GM20000 (cell line): ENCODE measurements around the gene TTLL10.
"Not testable (repeated sequence)": the region's sequence is repeated elsewhere in the genome, so short reads cannot be mapped to it uniquely, and the experiment has no call there.

Experiments used
- DNase-seq: peaks from one replicate; pipeline ENCODE4 v3.0.0; 2012; ENCODE audit warnings: low spot score
- TF ChIP-seq, protein P1 (sequence below): IDR thresholded peaks from 2 replicates; pipeline ENCODE4 v1.5.1; 2012; ENCODE audit warnings: mild to moderate bottlenecking, control low read depth; ENCODE audit errors: extremely low read depth, missing control alignments

TTLL10 gene

DNA sequence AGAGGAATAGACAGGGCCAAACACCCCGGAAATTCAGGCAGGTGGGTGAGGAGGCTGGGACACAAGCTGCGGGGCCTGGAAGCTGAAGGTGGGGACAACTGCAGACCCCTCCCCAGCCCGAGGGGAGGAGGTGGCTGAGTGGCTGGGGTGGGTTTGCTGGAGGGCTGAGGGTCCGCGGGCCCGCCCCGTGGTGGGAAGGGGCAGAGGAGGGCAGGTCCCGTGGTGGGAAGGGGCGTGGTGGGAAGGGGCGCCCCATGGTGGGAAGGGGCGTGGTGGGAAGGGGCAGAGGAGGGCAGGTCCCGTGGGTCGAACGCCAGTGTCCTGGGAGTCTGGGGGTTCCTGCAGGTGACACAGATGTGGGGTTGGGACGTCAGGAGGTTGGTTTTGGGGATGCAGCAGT, 24.3 kb upstream of the TTLL10 start:
- TF ChIP-seq, protein P1, sequence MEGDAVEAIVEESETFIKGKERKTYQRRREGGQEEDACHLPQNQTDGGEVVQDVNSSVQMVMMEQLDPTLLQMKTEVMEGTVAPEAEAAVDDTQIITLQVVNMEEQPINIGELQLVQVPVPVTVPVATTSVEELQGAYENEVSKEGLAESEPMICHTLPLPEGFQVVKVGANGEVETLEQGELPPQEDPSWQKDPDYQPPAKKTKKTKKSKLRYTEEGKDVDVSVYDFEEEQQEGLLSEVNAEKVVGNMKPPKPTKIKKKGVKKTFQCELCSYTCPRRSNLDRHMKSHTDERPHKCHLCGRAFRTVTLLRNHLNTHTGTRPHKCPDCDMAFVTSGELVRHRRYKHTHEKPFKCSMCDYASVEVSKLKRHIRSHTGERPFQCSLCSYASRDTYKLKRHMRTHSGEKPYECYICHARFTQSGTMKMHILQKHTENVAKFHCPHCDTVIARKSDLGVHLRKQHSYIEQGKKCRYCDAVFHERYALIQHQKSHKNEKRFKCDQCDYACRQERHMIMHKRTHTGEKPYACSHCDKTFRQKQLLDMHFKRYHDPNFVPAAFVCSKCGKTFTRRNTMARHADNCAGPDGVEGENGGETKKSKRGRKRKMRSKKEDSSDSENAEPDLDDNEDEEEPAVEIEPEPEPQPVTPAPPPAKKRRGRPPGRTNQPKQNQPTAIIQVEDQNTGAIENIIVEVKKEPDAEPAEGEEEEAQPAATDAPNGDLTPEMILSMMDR: no peak

DNA sequence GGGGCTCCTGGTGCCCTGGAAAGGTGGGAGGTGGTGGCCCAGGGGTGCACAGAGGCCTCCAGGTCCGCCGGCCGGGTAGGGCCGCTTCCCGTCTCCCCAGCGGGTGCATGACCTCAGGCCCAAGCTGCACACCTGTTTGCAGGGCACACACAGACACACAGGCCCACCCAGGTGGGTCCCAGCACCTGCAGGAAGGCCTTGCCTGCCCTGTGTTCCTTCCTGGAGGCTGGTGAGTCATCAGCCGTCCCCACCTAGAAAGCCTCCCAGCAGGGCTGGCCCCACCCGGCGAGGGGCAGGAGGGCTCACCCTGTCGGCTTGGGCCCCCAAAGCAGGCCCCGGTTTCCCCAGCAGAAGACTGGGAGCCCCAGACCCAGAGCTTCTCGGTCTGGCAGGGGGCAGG, 23.6 kb upstream of the TTLL10 start:
- DNase-seq: no peak

More for the DNA sequence above, 24.3 kb upstream of the TTLL10 start:
- DNase-seq: no peak

DNA sequence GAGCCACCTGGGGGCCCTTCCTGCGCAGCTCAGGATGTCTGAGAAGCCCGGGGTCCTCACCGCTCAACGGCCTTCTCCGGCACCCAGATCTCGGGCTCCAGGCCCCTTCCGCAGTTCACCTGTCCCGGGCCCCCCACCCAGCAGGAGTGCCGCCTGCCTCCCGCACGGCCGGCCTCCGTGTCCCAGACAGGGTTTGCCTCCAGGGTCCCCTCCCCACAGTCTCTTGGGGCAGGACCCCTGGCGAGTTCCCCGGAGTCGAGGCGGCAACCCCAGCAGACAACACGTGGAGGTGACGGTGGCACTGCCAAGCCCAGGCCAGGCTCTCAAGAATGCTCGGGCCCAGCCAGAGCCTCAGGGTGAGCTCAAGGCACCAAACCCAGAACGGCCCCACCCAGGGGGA, 22.4 kb upstream of the TTLL10 start:
- no peak for DNase-seq
- TF ChIP-seq, protein P1: no peak

More for the DNA sequence above, 23.6 kb upstream of the TTLL10 start:
- TF ChIP-seq, protein P1: no peak

DNA sequence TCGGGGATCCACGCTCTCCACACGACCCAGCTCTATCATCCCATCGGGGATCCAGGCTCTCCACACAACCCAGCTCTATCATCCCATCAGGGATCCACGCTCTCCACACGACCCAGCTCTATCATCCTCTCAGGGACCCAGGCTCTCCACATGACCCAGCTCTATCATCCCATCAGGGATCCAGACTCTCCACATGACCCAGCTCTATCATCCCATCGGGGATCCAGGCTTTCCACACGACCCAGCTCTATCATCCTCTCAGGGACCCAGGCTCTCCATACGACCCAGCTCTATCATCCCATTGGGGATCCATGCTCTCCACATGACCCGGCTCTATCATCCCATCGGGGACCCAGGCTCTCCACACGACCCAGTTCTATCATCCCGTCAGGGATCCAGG, 21.2 kb upstream of the TTLL10 start:
- DNase-seq: not testable (repeated sequence)

DNA sequence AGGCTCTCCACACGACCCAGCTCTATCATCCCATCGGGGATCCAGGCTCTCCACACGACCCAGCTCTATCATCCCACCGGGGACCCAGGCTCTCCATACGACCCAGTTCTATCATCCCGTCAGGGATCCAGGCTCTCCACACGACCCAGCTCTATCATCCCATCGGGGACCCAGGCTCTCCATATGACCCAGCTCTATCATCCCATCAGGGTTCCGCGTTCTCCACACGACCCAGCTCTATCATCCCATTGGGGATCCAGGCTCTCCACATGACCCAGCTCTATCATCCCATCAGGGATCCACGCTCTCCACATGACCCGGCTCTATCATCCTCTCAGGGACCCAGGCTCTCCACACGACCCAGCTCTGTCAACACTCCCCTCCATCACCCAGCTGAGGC, 20.5 kb upstream of the TTLL10 start:
- not testable (repeated sequence) for DNase-seq

DNA sequence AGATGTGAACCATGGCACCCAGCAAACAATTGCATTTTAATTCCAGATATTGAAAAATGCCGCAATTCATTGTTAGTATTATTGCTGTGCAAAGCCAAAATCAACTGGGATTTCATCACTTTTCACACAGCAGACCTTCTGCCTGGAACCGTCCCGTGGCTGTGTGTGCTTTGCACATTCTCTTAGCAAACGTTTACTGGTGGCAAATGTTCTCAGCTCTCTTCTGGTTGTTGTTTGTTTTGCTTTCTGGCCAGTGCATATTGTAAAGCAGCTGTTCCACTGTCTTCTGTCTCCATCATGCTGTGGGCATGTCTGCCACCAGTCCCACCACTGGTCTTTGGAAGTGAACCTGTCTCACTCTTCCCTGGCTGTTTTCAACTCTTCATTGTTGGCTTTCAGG, 19.8 kb upstream of the TTLL10 start:
- no peak for DNase-seq
- TF ChIP-seq, protein P1: no peak

DNA sequence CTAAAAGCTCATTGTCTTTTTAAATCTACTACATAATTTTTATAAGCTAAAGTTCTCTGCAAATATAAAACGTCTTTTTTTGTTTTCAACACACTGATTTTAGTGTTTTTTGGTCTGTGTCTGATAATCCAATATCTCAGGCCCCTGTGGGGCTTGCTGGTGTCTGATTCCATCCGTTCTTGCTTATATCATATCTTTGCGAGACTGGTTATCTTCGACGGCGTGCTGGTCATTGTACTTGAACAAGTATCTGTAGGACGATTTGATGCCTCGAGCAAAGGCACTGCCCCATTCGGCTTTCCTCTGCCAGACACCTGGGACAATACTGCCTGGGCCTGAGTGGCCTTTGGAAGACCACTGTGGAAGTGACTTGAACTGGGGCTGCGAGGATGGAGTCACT, 18.4 kb upstream of the TTLL10 start:
- TF ChIP-seq, protein P1: no peak
- no peak for DNase-seq

DNA sequence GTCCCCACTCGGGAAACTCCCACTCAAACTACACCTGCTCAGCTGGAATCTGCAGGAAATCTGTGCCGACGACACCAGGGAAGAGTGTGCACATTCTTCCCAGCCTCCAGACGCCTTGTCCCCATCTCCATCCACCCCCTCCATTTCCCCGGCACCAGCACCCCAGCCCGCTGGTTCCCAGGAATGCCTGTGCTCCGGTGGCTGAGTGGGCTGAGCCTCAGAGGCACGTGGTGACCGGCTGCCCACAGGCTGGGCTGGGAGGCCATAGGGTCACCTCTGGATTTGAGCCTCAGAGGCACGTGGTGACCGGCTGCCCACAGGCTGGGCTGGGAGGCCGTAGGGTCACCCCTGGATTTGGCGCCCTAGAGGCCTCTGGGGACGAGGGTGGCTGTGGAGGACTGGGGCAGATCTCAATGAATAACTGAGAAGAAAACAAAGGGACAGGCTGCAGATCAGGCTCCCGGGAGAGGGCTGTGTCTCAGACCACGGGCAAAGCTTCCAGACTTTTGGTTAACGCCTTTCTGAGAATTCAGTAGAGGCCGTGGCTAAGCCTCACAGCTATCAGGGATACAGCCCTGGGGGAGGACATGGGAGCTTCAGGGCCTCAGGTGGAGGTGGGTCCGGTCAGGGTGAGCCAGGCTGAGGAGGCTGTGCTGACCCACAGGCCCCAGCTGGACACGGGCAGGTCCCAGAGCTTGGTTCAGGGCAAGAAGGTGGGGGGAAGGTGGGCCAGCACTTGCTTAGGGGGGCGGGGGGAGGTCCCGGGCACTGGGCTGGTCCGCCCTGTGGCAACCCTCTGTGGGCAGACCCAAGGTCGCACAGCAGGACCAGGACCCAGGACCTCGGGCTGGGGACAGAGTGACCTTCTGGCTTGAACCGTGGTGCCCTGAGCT, 17.3 kb upstream of the TTLL10 start:
- TF ChIP-seq, protein P1: no peak
- no peak for DNase-seq

DNA sequence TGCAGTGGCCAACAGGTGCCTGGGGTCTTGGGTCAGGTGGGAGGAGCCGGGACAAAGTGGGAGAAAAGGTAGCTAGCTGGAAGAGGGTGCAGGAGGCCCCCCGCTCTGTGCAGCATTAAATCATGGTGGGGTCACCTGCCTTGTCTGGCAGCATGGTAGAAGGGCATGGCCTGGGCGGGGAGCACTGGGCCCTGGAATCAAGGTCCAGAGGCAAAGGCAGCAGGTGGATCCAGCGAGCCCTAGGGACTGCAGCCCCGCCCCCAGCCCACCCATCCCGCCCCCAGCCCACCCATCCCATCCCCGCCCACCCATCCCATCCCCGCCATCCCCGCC, 16.7 kb upstream of the TTLL10 start:
- TF ChIP-seq, protein P1: no peak
- peak; percentile 58 for DNase-seq
